ENCODE data around the gene HIPK4. TPM values are rescaled to one million over a fixed set of nuclear protein-coding genes. Genes with fewer than 3 reads are reported as not detected.
A peak's percentile ranks its signal among the peaks of the same experiment; 100 is the strongest.

The HIPK4 gene
- polyA plus RNA-seq, 2 of the 4 experiments (the other 2 are of a cell fraction), result 0.18 to 0.25 TPM

- Histone ChIP-seq H3K4me1 (peaks cover 8% of the 10 kb centered on the region), H3K9me3 (no peaks in the 10 kb centered on the region), H3K27ac (peak within 1 kb of the TSS; percentile 83 to 84), H3K4me3 (peak within 1 kb of the TSS; percentile 80), H3K4me2 (peak within 1 kb of the TSS; percentile 90)
- WGBS (ENCODE audit: missing lambda C conversion rate), result 1% methylated on average over 42 of the region's 77 CpGs
- ChIA-PET CTCF (interaction anchor here (0.6 to 3.8 kb wide), 8 partner anchors 13 to 287 kb away, joined by 3 to 24 read pairs (median 4); no protein-coding TSS in a partner anchor), POLR2A (interaction anchor here (0.5 to 1.8 kb wide), 25 partner anchors 10 to 515 kb away, joined by 3 to 19 read pairs (median 5); partner anchors contain the start of genes BLVRB, EGLN2 and SERTAD1)
- DNase-seq (ENCODE audit: low read depth in 1 of 2, low spot score in 1 of 2), result peak; percentile 100
- FAIRE-seq, result peak; percentile 99
- ATAC-seq, result peak; percentile 98 to 99
- no peak for TF ChIP-seq ELK1 (IDR thresholded peaks at IDR 0.05; ENCODE audit: low read depth, low read length)
- TF ChIP-seq PBX3 (IDR thresholded peaks at IDR 0.05), result peak; percentile 56; the same call in 1 of the 2 replicates
- TF ChIP-seq JUNB (IDR thresholded peaks at IDR 0.05), result no peak
- TF ChIP-seq ESRRA (IDR thresholded peaks at IDR 0.05; ENCODE audit: borderline replicate concordance, low read length), result no peak
- TF ChIP-seq RARB (CRISPR knock-in tag; IDR thresholded peaks at IDR 0.05), result no peak
- no peak for TF ChIP-seq HEYL (CRISPR knock-in tag; IDR thresholded peaks at IDR 0.05)
- TF ChIP-seq RCOR1 (IDR thresholded peaks at IDR 0.05; ENCODE audit: low read depth, low read length), result 0 out of 2 replicates have a peak, but pooled peaks have one; percentile 61
- TF ChIP-seq EP300 (IDR thresholded peaks at IDR 0.05), result no peak; a peak in 1 of 5 replicates
- peak; percentile 99 for TF ChIP-seq POLR2A (IDR thresholded peaks at IDR 0.05; ENCODE audit: low read length)
- TF ChIP-seq NFE2L2 (conservative IDR thresholded peaks at IDR 0.05; ENCODE audit: low read length), result no peak
- TF ChIP-seq SMC3 (IDR thresholded peaks at IDR 0.05), result no peak
- peak; percentile 10; the same call in 1 of the 2 replicates for TF ChIP-seq ZC3H11A (IDR thresholded peaks at IDR 0.05)
- no peak for TF ChIP-seq ZNF302 (CRISPR knock-in tag; IDR thresholded peaks at IDR 0.05)
- no peak for TF ChIP-seq CBX8 (IDR thresholded peaks at IDR 0.05)
- peak; percentile 94 for TF ChIP-seq BHLHE40 (IDR thresholded peaks at IDR 0.05; ENCODE audit: low read depth, low read length)
- peak; percentile 94 for TF ChIP-seq EHF (CRISPR knock-in tag; IDR thresholded peaks at IDR 0.05)
- no peak; the same call in 1 of the 2 replicates for TF ChIP-seq GATA3 (IDR thresholded peaks at IDR 0.05; ENCODE audit: borderline replicate concordance)
- no peak for TF ChIP-seq NR3C1 (IDR thresholded peaks at IDR 0.05)
- TF ChIP-seq RNF2 (IDR thresholded peaks at IDR 0.05; ENCODE audit: borderline replicate concordance, low read depth), result no peak
- TF ChIP-seq MYC (IDR thresholded peaks at IDR 0.05; ENCODE audit: borderline replicate concordance, low read length), result peak; percentile 73
- TF ChIP-seq EHMT2 (IDR thresholded peaks at IDR 0.05; ENCODE audit: low read depth), result no peak
- TF ChIP-seq NPAS2 (CRISPR knock-in tag; IDR thresholded peaks at IDR 0.05; ENCODE audit: borderline replicate concordance), result peak; percentile 79
- no peak for TF ChIP-seq FOSL2 (IDR thresholded peaks at IDR 0.05)
- peak; percentile 86 for TF ChIP-seq FOSL2 (CRISPR knock-in tag; IDR thresholded peaks at IDR 0.05)
- TF ChIP-seq TP53 (CRISPR knock-in tag; IDR thresholded peaks at IDR 0.05), result peak; percentile 79; the same call in 1 of the 2 replicates
- TF ChIP-seq E2F6 (IDR thresholded peaks at IDR 0.05; ENCODE audit: borderline replicate concordance, low read depth), result no peak
- TF ChIP-seq KDM5A (IDR thresholded peaks at IDR 0.05), result no peak; the same call in 1 of the 2 replicates
- TF ChIP-seq JUN (IDR thresholded peaks at IDR 0.05), result peak; percentile 88 to 94; a peak in 4 of 5 replicates
- no peak for TF ChIP-seq HMGXB4 (CRISPR knock-in tag; IDR thresholded peaks at IDR 0.05; ENCODE audit: borderline replicate concordance)
- peak; percentile 86; the same call in 1 of the 2 replicates for TF ChIP-seq FOXS1 (CRISPR knock-in tag; IDR thresholded peaks at IDR 0.05)
- TF ChIP-seq RAD21 (conservative IDR thresholded peaks at IDR 0.05 in 1 of 2, IDR thresholded peaks at IDR 0.05 in 1 of 2), result no peak
- TF ChIP-seq CHD2 (IDR thresholded peaks at IDR 0.05; ENCODE audit: low read length, partially characterized antibody), result no peak
- no peak for TF ChIP-seq CBX2 (IDR thresholded peaks at IDR 0.05; ENCODE audit: borderline replicate concordance, low read depth)
- TF ChIP-seq SREBF2 (IDR thresholded peaks at IDR 0.05), result no peak
- TF ChIP-seq HOXA7 (CRISPR knock-in tag; IDR thresholded peaks at IDR 0.05), result no peak
- no peak for TF ChIP-seq HES2 (IDR thresholded peaks at IDR 0.05)
- no peak for TF ChIP-seq ZFP36 (IDR thresholded peaks at IDR 0.05; ENCODE audit: borderline replicate concordance, partially characterized antibody)
- no peak for TF ChIP-seq TFCP2L1 (CRISPR knock-in tag; IDR thresholded peaks at IDR 0.05)
- TF ChIP-seq RFX5 (IDR thresholded peaks at IDR 0.05), result peak; percentile 82
Measured at GRCh38 chr19:40348125-40348913, 41.7 kb downstream of the HIPK4 start, which contains the start of the genes C19orf47 and PLD3. Gene C19orf47 (minus strand): TSS chr19:40348397. CDS start chr19:40341857, 6,540 bp downstream. Gene PLD3 (plus strand): TSS chr19:40348695. CDS start chr19:40366484, 17,789 bp downstream.
